ENCODE measurements around the gene ALLC. TPM values are rescaled to one million over a fixed set of nuclear protein-coding genes. Genes with fewer than 3 reads are reported as not detected.

Gene ALLC
- total RNA-seq, 4 donors from 2014 or later, result not detected

DNA sequence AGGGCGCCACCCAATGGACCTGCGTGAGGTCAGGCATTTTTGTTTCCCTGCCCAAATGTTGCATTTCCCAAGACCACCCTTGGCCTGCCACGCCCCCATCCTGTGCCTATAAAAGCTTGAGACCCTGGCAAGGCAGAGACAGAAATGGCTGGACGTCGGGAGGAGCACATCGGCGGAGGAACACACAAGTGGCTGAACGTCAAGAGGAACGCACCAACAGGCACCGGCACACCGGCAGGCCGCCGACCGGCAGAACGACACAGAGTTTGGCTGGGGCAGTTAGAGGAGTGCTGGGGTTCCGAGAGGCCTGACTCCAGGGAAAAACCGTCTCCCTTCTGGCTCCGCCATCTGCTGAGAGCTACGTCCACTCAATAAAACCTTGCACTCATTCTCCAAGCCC lies 81.3 kb downstream of the ALLC start:
- TF ChIP-seq, protein P1, sequence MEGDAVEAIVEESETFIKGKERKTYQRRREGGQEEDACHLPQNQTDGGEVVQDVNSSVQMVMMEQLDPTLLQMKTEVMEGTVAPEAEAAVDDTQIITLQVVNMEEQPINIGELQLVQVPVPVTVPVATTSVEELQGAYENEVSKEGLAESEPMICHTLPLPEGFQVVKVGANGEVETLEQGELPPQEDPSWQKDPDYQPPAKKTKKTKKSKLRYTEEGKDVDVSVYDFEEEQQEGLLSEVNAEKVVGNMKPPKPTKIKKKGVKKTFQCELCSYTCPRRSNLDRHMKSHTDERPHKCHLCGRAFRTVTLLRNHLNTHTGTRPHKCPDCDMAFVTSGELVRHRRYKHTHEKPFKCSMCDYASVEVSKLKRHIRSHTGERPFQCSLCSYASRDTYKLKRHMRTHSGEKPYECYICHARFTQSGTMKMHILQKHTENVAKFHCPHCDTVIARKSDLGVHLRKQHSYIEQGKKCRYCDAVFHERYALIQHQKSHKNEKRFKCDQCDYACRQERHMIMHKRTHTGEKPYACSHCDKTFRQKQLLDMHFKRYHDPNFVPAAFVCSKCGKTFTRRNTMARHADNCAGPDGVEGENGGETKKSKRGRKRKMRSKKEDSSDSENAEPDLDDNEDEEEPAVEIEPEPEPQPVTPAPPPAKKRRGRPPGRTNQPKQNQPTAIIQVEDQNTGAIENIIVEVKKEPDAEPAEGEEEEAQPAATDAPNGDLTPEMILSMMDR (IDR thresholded peaks at IDR 0.05; ENCODE audit: low read depth), result no peak

- TF ChIP-seq, protein P1 (IDR thresholded peaks at IDR 0.05; ENCODE audit: low read depth), result no peak
Measured at GRCh38 chr2:3741396-3741795, 83.4 kb downstream of the ALLC start.

GRCh38 chr2:3741867-3742602 lies 84.0 kb downstream of the ALLC start:
- TF ChIP-seq, protein P1 (IDR thresholded peaks at IDR 0.05; ENCODE audit: low read depth), result no peak

- TF ChIP-seq, protein P1 (IDR thresholded peaks at IDR 0.05; ENCODE audit: low read depth), result no peak
Measured at GRCh38 chr2:3742743-3743508, 84.9 kb downstream of the ALLC start.

DNA sequence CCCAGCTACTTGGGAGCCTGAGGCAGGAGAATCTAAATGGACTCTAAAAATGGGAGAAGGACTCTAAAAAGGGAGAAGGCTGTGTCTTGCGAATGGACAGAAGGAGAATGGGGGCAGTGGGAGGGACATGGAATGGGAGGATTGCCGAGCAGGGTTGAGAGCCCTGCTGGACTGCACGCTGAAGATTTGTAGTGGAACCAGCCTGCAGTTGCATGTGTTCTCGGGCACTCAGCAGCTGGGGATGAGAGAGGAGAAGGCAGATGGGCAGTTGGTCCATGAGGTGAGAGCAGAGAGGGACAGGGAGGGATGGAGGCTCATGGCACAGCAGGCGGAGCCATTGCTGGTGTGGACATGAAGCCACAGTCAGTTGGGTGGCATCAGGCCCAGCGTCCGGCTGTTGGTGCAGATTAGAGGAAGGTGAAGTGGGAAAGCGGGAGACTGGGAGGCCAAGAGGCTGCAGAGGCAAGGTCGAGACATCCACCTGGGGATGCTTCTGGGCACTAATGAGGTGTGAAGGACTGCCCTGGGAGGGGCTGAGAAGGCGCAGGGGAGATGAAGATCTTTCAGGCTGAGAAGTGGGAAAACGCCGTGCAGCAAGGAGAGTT lies 86.1 kb downstream of the ALLC start:
- TF ChIP-seq, protein P1 (IDR thresholded peaks at IDR 0.05; ENCODE audit: low read depth), result no peak

- TF ChIP-seq, protein P1 (IDR thresholded peaks at IDR 0.05; ENCODE audit: low read depth), result no peak
Measured at GRCh38 chr2:3745920-3746319, 87.9 kb downstream of the ALLC start.

GRCh38 chr2:3747032-3747654 lies 89.1 kb downstream of the ALLC start:
- TF ChIP-seq, protein P1 (IDR thresholded peaks at IDR 0.05; ENCODE audit: low read depth), result no peak
